ENCODE data around the gene SPTSSB. TPM values are rescaled to one million over a fixed set of nuclear protein-coding genes. Genes with fewer than 3 reads are reported as not detected.

The SPTSSB gene
- total RNA-seq, 1 donor from 2014 or later = not detected

- Histone ChIP-seq H3K9me3 (no peaks in the 10 kb centered on the region), H3K4me1 (no peaks in the 10 kb centered on the region), H3K36me3 (no peaks in the 10 kb centered on the region), H3K27ac (no peak overlapping the region), H3K27me3 (no peaks in the 10 kb centered on the region), H3K4me3 (no peak overlapping the region)
- DNase-seq (ENCODE audit: low spot score in 2 of 2) = no peak
- TF ChIP-seq CTCF (IDR thresholded peaks at IDR 0.05) = no peak
- intact Hi-C loops (cut with DNase I) = no loop called here
These were observed 34.0 kb downstream of the SPTSSB start for GRCh38 chr3:161337311-161337710.

GRCh38 chr3:161336661-161337060 is 34.7 kb downstream of the SPTSSB start:
- H3K9me3 ChIP-seq = no peaks in the 10 kb centered on the region
- no peak for DNase-seq (ENCODE audit: low spot score in 2 of 2)
- no peaks in the 10 kb centered on the region for H3K4me1 ChIP-seq
- no peak overlapping the region for H3K27ac ChIP-seq
- intact Hi-C loops (cut with DNase I) = no loop called here
- no peak for TF ChIP-seq CTCF (IDR thresholded peaks at IDR 0.05)
- no peaks in the 10 kb centered on the region for H3K27me3 ChIP-seq
- no peak overlapping the region for H3K4me3 ChIP-seq
- H3K36me3 ChIP-seq = no peaks in the 10 kb centered on the region

- no peak for TF ChIP-seq CTCF (IDR thresholded peaks at IDR 0.05)
- no peaks in the 10 kb centered on the region for H3K27me3 ChIP-seq
- no peaks in the 10 kb centered on the region for H3K4me1 ChIP-seq
- no peak overlapping the region for H3K27ac ChIP-seq
- H3K4me3 ChIP-seq = no peak overlapping the region
- intact Hi-C loops (cut with DNase I) = no loop called here
- no peaks in the 10 kb centered on the region for H3K9me3 ChIP-seq
- no peaks in the 10 kb centered on the region for H3K36me3 ChIP-seq
- no peak for DNase-seq (ENCODE audit: low spot score in 2 of 2)
These were observed 37.6 kb downstream of the SPTSSB start for GRCh38 chr3:161333696-161334095.

GRCh38 chr3:161332792-161333191 is 38.5 kb downstream of the SPTSSB start:
- Histone ChIP-seq H3K9me3 (no peaks in the 10 kb centered on the region), H3K4me1 (no peaks in the 10 kb centered on the region), H3K4me3 (no peak overlapping the region), H3K36me3 (no peaks in the 10 kb centered on the region), H3K27ac (no peak overlapping the region), H3K27me3 (no peaks in the 10 kb centered on the region)
- no peak for TF ChIP-seq CTCF (IDR thresholded peaks at IDR 0.05)
- no peak for DNase-seq (ENCODE audit: low spot score in 2 of 2)
- intact Hi-C loops (cut with DNase I) = no loop called here

- H3K27me3 ChIP-seq = no peaks in the 10 kb centered on the region
- H3K27ac ChIP-seq = no peak overlapping the region
- DNase-seq (ENCODE audit: low spot score in 2 of 2) = no peak
- H3K4me3 ChIP-seq = no peak overlapping the region
- TF ChIP-seq CTCF (IDR thresholded peaks at IDR 0.05) = no peak
- intact Hi-C loops (cut with DNase I) = no loop called here
- no peaks in the 10 kb centered on the region for H3K9me3 ChIP-seq
- H3K36me3 ChIP-seq = no peaks in the 10 kb centered on the region
- H3K4me1 ChIP-seq = no peaks in the 10 kb centered on the region
These were observed 46.3 kb downstream of the SPTSSB start for GRCh38 chr3:161325059-161325458.

- H3K4me3 ChIP-seq = no peak overlapping the region
- no peak overlapping the region for H3K27ac ChIP-seq
- no peaks in the 10 kb centered on the region for H3K36me3 ChIP-seq
- no peaks in the 10 kb centered on the region for H3K27me3 ChIP-seq
- intact Hi-C loops (cut with DNase I) = no loop called here
- no peaks in the 10 kb centered on the region for H3K9me3 ChIP-seq
- no peak for DNase-seq (ENCODE audit: low spot score in 2 of 2)
- no peak for TF ChIP-seq CTCF (IDR thresholded peaks at IDR 0.05)
- no peaks in the 10 kb centered on the region for H3K4me1 ChIP-seq
These were observed 47.2 kb downstream of the SPTSSB start for GRCh38 chr3:161323926-161324621.

All from ascending aorta (tissue), 2 donors.